Sigmoid colon (tissue), 7 donors: ENCODE data around the gene DNAH10. TPM values are rescaled to one million over a fixed set of nuclear protein-coding genes. Genes with fewer than 3 reads are reported as not detected.

Experiments
- DNase-seq: peaks from one replicate; pipeline ENCODE4 v3.0.0-alpha.2; 2019
- H3K27ac ChIP-seq, 4 donors: fragments of 200-600 bp; sonication (generic); one replicate each; pipeline ENCODE4 v1.5.1; 2016 to 2019; ENCODE audit warnings: mild to moderate bottlenecking in 1 of 4
- H3K27me3 ChIP-seq, 3 donors: fragments of 200-600 bp; sonication (generic); one replicate each; pipeline ENCODE4 v1.5.1; 2019; ENCODE audit warnings: mild to moderate bottlenecking in 1 of 3
- H3K36me3 ChIP-seq, 4 donors: fragments of 200-600 bp; sonication (generic); one replicate each; pipeline ENCODE4 v1.5.1; 2016 to 2019
- H3K4me1 ChIP-seq, 4 donors: fragments of 200-600 bp; sonication (generic); one replicate each; pipeline ENCODE4 v1.5.1; 2017 to 2019
- H3K4me3 ChIP-seq, 4 donors: fragments of 200-600 bp; sonication (generic); one replicate each; pipeline ENCODE4 v1.5.1; 2017 to 2019; ENCODE audit warnings: mild to moderate bottlenecking in 2 of 4, moderate library complexity in 1 of 4
- H3K9me3 ChIP-seq, 4 donors: fragments of 200-600 bp in 3 of 4; sonication (generic) in 3 of 4; one replicate each; pipeline versions ENCODE4 v1.5.1 to v1.6.1; 2013 to 2019
- EP300 ChIP-seq, 4 donors: sonication (generic); formaldehyde crosslinking; IDR thresholded peaks; one replicate each; pipeline ENCODE4 v1.6.1; 2017; ENCODE audit warnings: antibody characterized with exemption in 4 of 4
- POLR2A ChIP-seq, 2 donors: fragments of 450-650 bp; IDR thresholded peaks; one replicate each; pipeline ENCODE4 v1.6.1; 2016; ENCODE audit warnings: antibody characterized with exemption in 2 of 2, mild to moderate bottlenecking in 2 of 2, moderate library complexity in 2 of 2
- POLR2AphosphoS5 ChIP-seq, 4 donors: sonication (generic); formaldehyde crosslinking; IDR thresholded peaks; one replicate each; pipeline ENCODE4 v1.6.1; 2017; ENCODE audit warnings: antibody characterized with exemption in 4 of 4
- WGBS, 2 donors: extraction: QIAGEN DNeasy Blood & Tissue Kit; methylation state at CpG; one replicate each; pipeline ENCODE4 v1.1.7; 2013; 5-methylcytosine and 5-hydroxymethylcytosine counted together
- intact Hi-C: fragments of 100-400 bp; cut with DNase I; formaldehyde crosslinking; loops from one replicate; pipeline ENCODE4 v1.15.1; 2023
- polyA plus RNA-seq, 3 donors: library from polyadenylated mRNA; stranded (reverse); fragments of 200-250 nt; gene quantifications; one replicate each; pipeline ENCODE4 v1.2.3, GENCODE V29; 2013
- total RNA-seq, 4 donors: library from RNA; depleted of rRNA; stranded (reverse); fragments of >200 nt; gene quantifications; one replicate each; pipeline ENCODE4 v1.1.0, GENCODE V29; 2016
- TF ChIP-seq, protein P1 (sequence below), 4 experiments: fragments of 450-650 bp in 3 of 4; fragments of 200-600 bp in 1 of 4; IDR thresholded peaks; one replicate each; pipeline ENCODE4 v1.5.1; 2016 to 2019; ENCODE audit warnings: antibody characterized with exemption in 4 of 4, mild to moderate bottlenecking in 3 of 4, moderate library complexity in 2 of 4
- donor health status: healthy with polysubstance abuse.
- donor health status: Bipolar disorder and iron deficiency.
- donor health status: healthy.

Gene DNAH10
- total and polyA plus RNA-seq, 7 donors = under 0.01 to 0.29 (median 0.16) TPM; not detected in 4

DNA sequence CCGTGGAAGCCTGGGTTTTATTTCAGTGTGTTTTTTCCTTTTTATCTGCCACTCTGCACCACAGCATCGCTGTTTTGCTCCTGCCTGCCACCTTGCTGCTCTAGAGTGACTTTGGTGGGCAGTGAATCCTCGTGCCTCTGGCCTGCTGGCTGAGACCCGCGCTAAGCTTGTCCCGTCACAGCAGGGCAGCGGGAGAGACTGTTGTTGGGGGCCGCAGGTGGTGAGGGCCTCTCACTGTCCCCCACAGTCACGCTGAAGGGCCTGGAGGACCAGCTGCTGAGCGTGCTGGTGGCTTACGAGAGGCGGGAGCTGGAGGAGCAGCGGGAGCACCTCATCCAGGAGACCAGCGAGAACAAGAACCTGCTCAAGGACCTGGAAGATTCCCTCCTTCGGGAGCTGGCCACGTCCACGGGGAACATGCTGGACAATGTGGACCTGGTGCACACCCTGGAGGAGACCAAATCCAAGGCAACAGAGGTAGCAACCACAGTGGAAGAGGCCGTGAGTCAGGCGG is 155.3 kb downstream of the DNAH10 start:
- no peak overlapping the region for H3K4me3 ChIP-seq
- no peak for DNase-seq
- WGBS, 2 donors = 93 to 94% methylated on average over 19 of the region's 19 CpGs
- TF ChIP-seq EP300 (IDR thresholded peaks at IDR 0.05) = no peak
- TF ChIP-seq POLR2AphosphoS5 (IDR thresholded peaks at IDR 0.05) = no peak
- no peak for TF ChIP-seq POLR2A (IDR thresholded peaks at IDR 0.05)
- TF ChIP-seq, protein P1, sequence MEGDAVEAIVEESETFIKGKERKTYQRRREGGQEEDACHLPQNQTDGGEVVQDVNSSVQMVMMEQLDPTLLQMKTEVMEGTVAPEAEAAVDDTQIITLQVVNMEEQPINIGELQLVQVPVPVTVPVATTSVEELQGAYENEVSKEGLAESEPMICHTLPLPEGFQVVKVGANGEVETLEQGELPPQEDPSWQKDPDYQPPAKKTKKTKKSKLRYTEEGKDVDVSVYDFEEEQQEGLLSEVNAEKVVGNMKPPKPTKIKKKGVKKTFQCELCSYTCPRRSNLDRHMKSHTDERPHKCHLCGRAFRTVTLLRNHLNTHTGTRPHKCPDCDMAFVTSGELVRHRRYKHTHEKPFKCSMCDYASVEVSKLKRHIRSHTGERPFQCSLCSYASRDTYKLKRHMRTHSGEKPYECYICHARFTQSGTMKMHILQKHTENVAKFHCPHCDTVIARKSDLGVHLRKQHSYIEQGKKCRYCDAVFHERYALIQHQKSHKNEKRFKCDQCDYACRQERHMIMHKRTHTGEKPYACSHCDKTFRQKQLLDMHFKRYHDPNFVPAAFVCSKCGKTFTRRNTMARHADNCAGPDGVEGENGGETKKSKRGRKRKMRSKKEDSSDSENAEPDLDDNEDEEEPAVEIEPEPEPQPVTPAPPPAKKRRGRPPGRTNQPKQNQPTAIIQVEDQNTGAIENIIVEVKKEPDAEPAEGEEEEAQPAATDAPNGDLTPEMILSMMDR (IDR thresholded peaks at IDR 0.05) = no peak
- H3K27ac ChIP-seq = no peak overlapping the region
- H3K36me3 ChIP-seq = no peaks in the 10 kb centered on the region
- H3K4me1 ChIP-seq = no peaks in the 10 kb centered on the region
- H3K27me3 ChIP-seq = peaks cover 0 to 12% (median 9%) of the 10 kb centered on the region in 3 donors
- intact Hi-C loops = no loop called here
- no peaks in the 10 kb centered on the region for H3K9me3 ChIP-seq

DNA sequence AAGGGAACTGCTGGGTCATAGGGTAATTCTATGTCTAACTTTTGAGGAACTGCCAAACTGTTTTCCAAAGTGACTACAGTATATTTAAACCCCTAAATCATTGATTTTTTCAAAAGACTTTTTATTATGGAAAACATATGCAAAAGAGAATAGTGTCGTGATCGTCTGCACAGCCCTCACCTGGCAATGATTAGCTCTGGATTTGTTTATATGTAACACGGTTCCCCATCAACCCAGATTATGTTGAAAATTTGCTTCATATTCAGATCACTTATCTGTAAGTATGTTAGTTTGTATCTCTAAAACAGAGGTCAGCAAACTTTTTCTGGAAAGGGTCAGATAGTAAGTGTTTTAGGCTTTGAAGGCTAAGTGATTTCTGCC is 157.9 kb downstream of the DNAH10 start:
- no peak for DNase-seq
- Histone ChIP-seq H3K9me3 (no peaks in the 10 kb centered on the region), H3K4me1 (no peaks in the 10 kb centered on the region), H3K4me3 (no peak overlapping the region), H3K27me3 (peaks cover 0 to 6% (median 1%) of the 10 kb centered on the region in 3 donors), H3K27ac (no peak overlapping the region), H3K36me3 (no peaks in the 10 kb centered on the region)
- 65 to 78% methylated on average over 3 of the region's 3 CpGs for WGBS, 2 donors
- intact Hi-C loops = no loop called here
- no peak for TF ChIP-seq EP300 (IDR thresholded peaks at IDR 0.05)
- TF ChIP-seq, protein P1 (IDR thresholded peaks at IDR 0.05) = no peak

DNA sequence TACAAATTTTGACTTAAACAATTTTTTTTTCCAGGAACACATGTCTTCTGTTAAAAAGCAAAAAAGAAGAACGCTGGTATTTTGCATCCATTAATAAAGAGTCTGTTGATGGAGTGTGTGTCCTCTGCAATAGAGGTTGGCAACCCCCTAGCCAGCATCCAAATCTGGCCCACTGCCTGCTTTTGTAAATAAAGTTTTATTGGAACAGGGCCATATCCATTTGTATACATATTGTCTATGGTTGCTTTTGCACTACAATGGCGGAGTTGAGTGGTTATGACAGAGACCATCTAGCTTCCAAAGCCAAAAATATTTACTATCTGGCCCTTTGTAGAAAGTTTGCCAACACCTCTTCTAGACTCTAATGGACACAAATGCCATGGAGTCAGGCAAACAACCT is 160.9 kb downstream of the DNAH10 start:
- no peak for DNase-seq
- WGBS, 2 donors = 91 to 96% methylated on average over 2 of the region's 2 CpGs
- TF ChIP-seq POLR2AphosphoS5 (IDR thresholded peaks at IDR 0.05) (no peak), EP300 (IDR thresholded peaks at IDR 0.05) (no peak), POLR2A (IDR thresholded peaks at IDR 0.05) (no peak)
- TF ChIP-seq, protein P1 (IDR thresholded peaks at IDR 0.05) = no peak
- Histone ChIP-seq H3K9me3 (no peaks in the 10 kb centered on the region), H3K4me3 (no peak overlapping the region), H3K27ac (no peak overlapping the region), H3K27me3 (no peaks in the 10 kb centered on the region), H3K4me1 (no peaks in the 10 kb centered on the region), H3K36me3 (no peaks in the 10 kb centered on the region)
- intact Hi-C loops = no loop called here

DNA sequence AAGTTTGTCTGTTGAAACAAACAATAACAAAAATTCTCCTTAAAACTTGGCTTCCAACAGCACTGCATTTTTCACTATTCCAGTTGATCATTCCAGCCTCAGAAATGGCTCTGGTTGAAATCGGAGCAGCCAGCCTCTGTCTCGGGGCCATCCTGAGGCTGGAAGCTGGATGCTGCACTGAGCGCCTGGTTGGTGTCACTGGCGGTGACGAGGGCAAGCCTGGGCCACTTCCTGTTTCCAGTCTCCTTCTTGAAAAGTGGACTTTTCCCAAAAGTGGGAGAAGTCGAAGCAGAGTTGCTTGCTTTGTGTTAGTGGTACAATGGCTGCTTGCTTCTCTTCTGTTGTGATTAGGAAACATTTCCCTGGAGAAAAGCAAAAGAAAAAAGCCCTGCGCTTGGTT is 161.8 kb downstream of the DNAH10 start:
- Histone ChIP-seq H3K4me1 (no peaks in the 10 kb centered on the region), H3K4me3 (no peak overlapping the region), H3K27ac (no peak overlapping the region), H3K9me3 (no peaks in the 10 kb centered on the region), H3K36me3 (no peaks in the 10 kb centered on the region), H3K27me3 (no peaks in the 10 kb centered on the region)
- no peak for DNase-seq
- TF ChIP-seq, protein P1 (IDR thresholded peaks at IDR 0.05) = no peak
- TF ChIP-seq POLR2AphosphoS5 (IDR thresholded peaks at IDR 0.05) = no peak
- TF ChIP-seq POLR2A (IDR thresholded peaks at IDR 0.05) = no peak
- TF ChIP-seq EP300 (IDR thresholded peaks at IDR 0.05) = no peak
- WGBS, 2 donors = 78 to 85% methylated on average over 7 of the region's 7 CpGs
- intact Hi-C loops = no loop called here

DNA sequence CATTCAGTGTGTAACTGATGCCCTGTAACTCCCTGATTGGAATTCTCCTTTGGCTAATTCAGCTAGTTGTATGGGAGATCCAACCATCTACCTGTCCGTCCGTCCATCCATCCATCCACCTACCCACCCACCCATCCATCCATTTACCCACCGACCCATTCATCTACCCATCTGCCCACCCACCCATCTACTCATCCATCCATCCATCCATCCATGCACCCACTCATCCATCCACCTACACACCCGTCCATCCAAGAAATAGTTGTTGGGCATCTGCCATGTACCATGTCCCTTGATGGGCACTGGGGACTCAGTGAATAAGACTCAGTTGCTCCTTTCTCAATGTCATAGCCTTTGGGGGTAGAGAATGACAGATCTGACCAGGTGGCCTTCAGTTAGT is 162.4 kb downstream of the DNAH10 start:
- Histone ChIP-seq H3K4me1 (no peaks in the 10 kb centered on the region), H3K9me3 (no peaks in the 10 kb centered on the region), H3K27me3 (no peaks in the 10 kb centered on the region), H3K36me3 (no peaks in the 10 kb centered on the region), H3K27ac (no peak overlapping the region), H3K4me3 (no peak overlapping the region)
- WGBS, 2 donors = 90 to 93% methylated on average over 4 of the region's 4 CpGs
- intact Hi-C loops = no loop called here
- no peak for TF ChIP-seq POLR2A (IDR thresholded peaks at IDR 0.05)
- no peak for TF ChIP-seq EP300 (IDR thresholded peaks at IDR 0.05)
- TF ChIP-seq, protein P1 (IDR thresholded peaks at IDR 0.05) = no peak
- no peak for TF ChIP-seq POLR2AphosphoS5 (IDR thresholded peaks at IDR 0.05)
- no peak for DNase-seq
